Measurements from ENCODE around the gene NDUFB10.
"Not testable (repeated sequence)": the region's sequence is repeated elsewhere in the genome, so short reads cannot be mapped to it uniquely, and the experiment has no call there.

The NDUFB10 gene

DNA sequence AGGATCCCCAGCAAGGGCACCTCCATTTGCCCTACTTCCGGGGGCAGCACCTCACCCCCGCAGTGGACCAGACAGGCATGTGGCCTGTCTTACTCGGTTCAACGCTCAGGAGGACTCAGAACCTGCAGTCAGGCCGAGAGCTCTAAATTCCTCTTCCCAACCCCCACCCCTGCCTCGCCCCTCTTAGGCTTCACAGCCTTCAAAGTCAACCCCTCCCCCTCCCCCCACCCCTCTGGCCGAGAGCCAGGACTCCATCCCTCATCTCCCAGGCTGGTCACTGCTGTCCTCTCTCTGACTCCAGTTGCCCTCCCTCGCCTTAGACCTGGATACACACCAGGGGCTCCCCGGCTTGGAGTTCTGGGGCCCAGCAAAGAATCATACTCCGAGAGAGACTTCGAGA is 33.1 kb upstream of the NDUFB10 start:
- DNase-seq, result no peak

- no peak for DNase-seq
Measured at GRCh38 chr16:1929105-1929504, 30.2 kb upstream of the NDUFB10 start.

- DNase-seq, result peak; percentile 79
Measured at GRCh38 chr16:1929578-1930337, 29.6 kb upstream of the NDUFB10 start.

- DNase-seq, result no peak
Measured at GRCh38 chr16:1930338-1930720, 29.0 kb upstream of the NDUFB10 start.

- DNase-seq, result no peak
Measured at GRCh38 chr16:1932050-1933028, 27.0 kb upstream of the NDUFB10 start.

GRCh38 chr16:1933097-1933661 is 26.2 kb upstream of the NDUFB10 start:
- DNase-seq, result no peak

- no peak for DNase-seq
Measured at GRCh38 chr16:1936945-1937479, 22.3 kb upstream of the NDUFB10 start.

DNA sequence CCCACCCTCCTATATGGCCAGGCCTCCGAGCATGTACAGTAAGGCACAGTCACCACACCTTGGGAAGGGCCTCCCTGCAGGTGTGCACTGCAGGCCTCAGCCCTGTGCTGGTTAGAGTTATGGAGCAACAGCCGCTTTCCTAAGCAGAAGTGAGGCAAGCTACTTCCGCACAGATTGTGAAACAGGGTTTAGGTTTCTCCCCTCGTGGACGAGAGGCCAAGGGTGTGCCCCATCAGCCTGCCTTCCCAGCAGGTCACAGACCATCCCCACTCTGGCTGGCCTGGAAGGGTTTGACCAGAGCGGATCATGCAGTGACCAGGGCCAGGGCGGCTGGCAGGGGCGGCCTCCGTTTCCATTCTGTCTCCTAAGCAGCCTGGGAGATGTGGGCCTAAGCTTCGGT is 21.0 kb upstream of the NDUFB10 start:
- peak; percentile 74 for DNase-seq

- no peak for DNase-seq
Measured at GRCh38 chr16:1938910-1939309, 20.4 kb upstream of the NDUFB10 start.

GRCh38 chr16:1939833-1940232 is 19.5 kb upstream of the NDUFB10 start:
- DNase-seq, result not testable (repeated sequence)

DNA sequence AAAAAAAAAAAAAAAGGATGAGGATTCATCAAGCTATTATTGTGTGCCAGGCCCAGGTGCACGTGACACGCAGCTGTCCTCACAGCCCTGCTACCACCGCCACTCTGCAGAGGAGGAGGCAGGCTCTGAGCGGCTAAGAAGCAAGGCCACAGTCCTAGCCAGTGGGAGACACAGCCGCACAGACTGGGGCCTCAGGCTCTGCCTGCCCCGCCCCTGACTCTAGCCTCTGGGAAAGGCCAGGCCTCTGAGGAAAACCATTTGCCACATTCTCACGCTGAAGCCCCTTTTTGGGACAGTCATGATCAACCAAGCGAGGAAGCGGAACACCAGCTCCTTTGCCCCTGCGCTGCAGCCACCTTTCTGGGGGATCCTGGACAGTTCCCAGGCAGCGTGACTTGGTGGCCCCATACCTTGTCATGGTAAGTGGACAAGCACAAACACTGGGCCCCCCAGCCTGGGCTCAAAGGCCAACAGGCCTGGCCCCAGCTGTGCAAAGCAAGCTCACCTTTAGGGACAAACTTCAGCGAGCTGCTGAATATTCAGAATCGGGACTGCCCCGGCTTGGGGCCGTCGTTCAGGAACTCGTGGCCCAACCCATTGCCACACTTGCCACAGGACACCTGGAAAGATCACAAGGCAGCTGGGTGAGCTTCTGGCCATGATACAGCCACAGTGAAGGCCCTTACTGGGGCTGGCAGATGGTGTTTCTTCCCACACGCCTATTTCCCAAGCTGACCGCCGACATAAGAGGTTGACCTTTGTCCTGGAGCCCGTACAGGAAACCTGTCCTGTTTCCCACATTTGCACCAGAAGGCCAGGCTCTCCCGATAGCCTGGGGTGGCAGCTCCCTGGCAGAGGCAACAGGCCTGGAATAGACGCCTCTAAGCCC is 18.8 kb upstream of the NDUFB10 start:
- peak; percentile 91 for DNase-seq

DNA sequence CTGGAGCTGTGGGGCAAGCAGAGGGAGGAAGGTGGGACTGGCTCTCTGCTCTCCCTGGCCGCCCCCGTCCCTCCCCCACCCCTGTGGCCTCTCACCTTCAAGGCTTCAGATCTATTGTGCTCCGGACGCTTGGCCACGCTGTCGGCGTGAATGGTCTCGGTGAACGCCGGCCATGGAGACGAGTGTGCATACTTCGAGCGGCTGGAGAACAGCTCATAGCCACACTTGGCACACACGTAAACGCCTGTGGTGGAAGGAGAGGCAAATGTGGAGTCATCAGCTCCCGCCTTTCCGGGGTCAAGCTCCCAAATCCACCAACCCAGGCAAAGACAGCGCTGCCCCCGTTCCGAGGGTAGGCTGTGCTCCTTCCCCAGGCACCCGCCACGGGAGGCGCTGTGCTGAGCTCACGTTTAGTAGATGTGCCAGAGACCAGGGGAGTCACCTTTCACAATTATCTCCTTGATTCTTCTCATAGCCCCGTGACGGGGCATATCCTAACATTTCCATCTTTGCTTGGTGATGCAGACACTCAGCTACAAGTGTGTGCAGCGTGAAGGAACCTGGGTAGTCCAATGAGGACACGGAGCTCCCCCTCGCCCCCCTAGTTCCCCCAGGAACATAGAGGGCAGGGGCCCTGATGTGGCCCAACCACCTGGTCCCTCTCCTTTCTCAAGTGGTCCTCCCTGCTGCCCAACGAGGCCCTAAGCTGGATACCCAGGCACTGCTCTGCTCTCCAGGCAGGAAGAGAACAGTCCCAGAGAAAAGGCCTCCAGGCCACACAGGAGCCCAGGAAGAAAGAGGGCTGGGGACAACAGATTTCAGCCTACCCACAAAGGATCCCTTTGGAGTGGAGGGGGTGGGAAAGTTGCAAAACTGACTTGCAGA is 17.9 kb upstream of the NDUFB10 start:
- DNase-seq, result peak; percentile 41

- DNase-seq, result peak; percentile 86
Measured at GRCh38 chr16:1942047-1942809, 17.1 kb upstream of the NDUFB10 start.

GRCh38 chr16:1942810-1943726 is 16.3 kb upstream of the NDUFB10 start, which contains the start of gene MSRB1:
TSS of gene MSRB1 (minus strand) at chr16:1943199. CDS start at chr16:1943156, 43 bp downstream.
- peak; percentile 95 for DNase-seq

- no peak for DNase-seq
Measured at GRCh38 chr16:1944612-1945199, 14.6 kb upstream of the NDUFB10 start.

DNA sequence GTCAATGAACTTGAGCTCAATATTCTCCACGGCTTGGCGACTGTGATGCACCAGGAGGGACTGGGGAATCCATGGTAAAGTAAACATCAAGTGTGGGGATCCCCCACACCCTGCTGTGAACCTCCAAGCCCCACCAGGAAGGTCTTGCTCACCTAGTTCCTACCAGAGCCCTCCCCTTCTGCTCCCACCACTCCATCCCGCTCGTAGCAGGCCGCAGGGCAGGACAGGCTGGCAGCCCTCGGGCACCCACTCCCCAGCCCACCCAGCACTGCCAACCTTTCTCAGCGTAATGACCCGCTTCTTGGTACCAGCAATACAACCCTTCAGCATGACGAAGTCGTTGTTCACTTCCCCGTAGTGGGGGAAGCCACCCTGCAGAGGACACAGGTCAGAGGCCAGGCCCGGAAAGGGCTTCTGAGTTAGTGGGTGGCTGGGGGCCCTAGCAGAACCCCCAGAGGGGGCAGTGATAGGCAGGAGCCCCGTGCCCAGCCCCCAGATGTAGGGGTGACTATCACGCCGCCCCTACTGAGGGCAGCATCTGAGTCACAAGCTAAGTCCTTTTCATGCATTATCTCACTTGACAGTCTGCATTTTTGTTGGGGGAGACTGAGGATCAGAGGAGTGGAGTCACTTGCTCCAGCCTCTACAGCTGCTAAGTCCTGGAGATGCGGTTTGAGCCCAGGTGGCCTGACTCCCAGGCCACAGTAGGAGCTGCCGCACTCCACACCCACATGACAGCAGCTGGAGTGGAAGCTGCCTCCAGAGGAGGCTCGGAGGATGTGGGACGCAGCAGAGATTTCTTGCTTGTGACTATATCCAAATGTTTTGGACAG is 13.6 kb upstream of the NDUFB10 start:
- DNase-seq, result no peak

DNA sequence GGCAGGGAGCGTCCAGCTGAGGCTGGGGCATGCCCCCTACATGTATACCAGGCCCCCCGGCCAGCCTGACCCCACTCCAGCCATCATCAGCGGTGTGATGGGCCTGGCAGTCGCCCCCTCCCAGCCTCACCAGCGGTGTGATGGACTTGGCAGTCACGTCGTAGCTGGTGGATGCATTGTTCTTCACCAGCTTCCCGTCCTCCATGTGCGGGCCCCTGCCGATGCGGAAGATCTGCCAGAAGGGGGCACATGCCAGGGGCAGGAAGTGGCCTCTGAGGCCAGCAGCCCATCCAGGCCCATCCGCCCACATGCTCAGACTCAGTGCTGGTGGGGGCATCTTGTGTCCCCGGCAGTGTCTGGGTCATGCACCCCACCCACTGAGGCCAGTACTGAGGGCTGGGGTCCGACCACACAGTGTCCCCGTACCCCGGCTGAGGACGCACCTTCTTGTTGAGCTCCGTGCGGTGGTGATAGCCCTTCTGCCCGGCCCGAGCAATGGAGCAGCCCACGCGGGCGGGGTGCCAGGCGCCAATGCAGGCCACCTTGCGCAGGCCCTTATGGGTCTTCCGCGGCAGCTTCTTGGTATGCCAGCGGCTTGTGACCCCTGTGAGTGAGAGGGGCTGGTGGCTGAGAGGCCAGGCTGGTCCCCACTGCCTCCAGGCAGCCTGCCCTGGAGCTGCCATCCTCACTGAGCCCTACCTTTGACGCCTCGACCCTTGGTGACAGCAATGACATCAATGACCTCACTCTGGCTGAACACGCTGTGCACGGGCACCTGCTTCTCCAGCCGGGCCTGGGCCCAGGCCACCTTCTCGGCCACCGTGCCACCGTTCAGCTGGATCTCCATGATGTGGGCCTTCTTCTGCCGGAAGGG is 12.6 kb upstream of the NDUFB10 start:
- DNase-seq, result no peak

All from GF-D8 (cell line).